Smooth muscle cell of the coronary artery (primary cell): ENCODE measurements around the gene PERCC1. TPM values are rescaled to one million over a fixed set of nuclear protein-coding genes. Genes with fewer than 3 reads are reported as not detected.

Experiments
- total RNA-seq: library from RNA; depleted of rRNA; stranded (reverse); fragments of >200 nt; gene quantifications from 2 replicates; pipeline ENCODE4 v1.2.3, GENCODE V29; 2014; ENCODE audit warnings: low replicate concordance

The PERCC1 gene
- total RNA-seq = not detected in 2 replicates

GRCh38 chr16:1430759-1431496 lies at the start of gene PERCC1:
PERCC1 (plus strand) TSS chr16:1431078; CDS start chr16:1432594, 1,516 bp downstream.

GRCh38 chr16:1414532-1415260 lies 16.2 kb upstream of the PERCC1 start, which contains the start of gene UNKL:
UNKL (minus strand) TSS chr16:1414704; CDS start chr16:1414691, 13 bp downstream.

GRCh38 chr16:1443980-1444729 lies 13.3 kb downstream of the PERCC1 start, which contains the start of gene CCDC154:
CCDC154 (minus strand) TSS chr16:1444556; CDS start chr16:1444322, 234 bp downstream.

GRCh38 chr16:1474796-1475551 lies 44.1 kb downstream of the PERCC1 start, which contains the start of gene CLCN7:
CLCN7 (minus strand) TSS chr16:1475028; CDS start chr16:1474974, 54 bp downstream.

Other genes with a start within 250 kb of the PERCC1 start
- not detected in 2 replicates for gene TPSG1, start 205.8 kb upstream of the PERCC1 start, total RNA-seq
- not detected in 2 replicates for gene TPSB2, start 200.9 kb upstream of the PERCC1 start, total RNA-seq
- not detected in 2 replicates for gene TPSAB1, start 190.4 kb upstream of the PERCC1 start, total RNA-seq
- not detected in 2 replicates for gene TPSD1, start 175.0 kb upstream of the PERCC1 start, total RNA-seq
- 33.1 and 36.5 TPM in 2 replicates for gene UBE2I, start 121.4 kb upstream of the PERCC1 start, total RNA-seq
- gene BAIAP3, start 97.4 kb upstream of the PERCC1 start, total RNA-seq = 0.60 TPM in 1 of 2 replicates, not detected in the other
- gene TSR3, start 79.2 kb upstream of the PERCC1 start, total RNA-seq = 31.9 and 68.2 TPM in 2 replicates
- gene GNPTG, start 79.1 kb upstream of the PERCC1 start, total RNA-seq = 32.8 and 93.4 TPM in 2 replicates
- gene UNKL, start 16.4 kb upstream of the PERCC1 start, total RNA-seq = 5.3 and 9.7 TPM in 2 replicates
- gene UQCC4, start 10.3 kb upstream of the PERCC1 start, total RNA-seq = 16.8 and 18.8 TPM in 2 replicates
- gene CCDC154, start 13.5 kb downstream of the PERCC1 start, total RNA-seq = 0.08 and 0.70 TPM in 2 replicates
- gene CLCN7, start 44.0 kb downstream of the PERCC1 start, total RNA-seq = 35.6 and 83.5 TPM in 2 replicates
- gene PTX4, start 57.9 kb downstream of the PERCC1 start, total RNA-seq = not detected in 2 replicates
- gene TELO2, start 62.3 kb downstream of the PERCC1 start, total RNA-seq = 5.1 and 10.0 TPM in 2 replicates
- 19.0 and 45.4 TPM in 2 replicates for gene TMEM204, start 102.6 kb downstream of the PERCC1 start, total RNA-seq
- 23.9 and 68.7 TPM in 2 replicates for gene IFT140, start 181.0 kb downstream of the PERCC1 start, total RNA-seq
- 4.4 and 4.8 TPM in 2 replicates for gene CRAMP1, start 181.3 kb downstream of the PERCC1 start, total RNA-seq
- 8.8 and 26.7 TPM in 2 replicates for gene JPT2, start 247.2 kb downstream of the PERCC1 start, total RNA-seq